Measurements from ENCODE around the gene EPN3. TPM values are rescaled to one million over a fixed set of nuclear protein-coding genes. Genes with fewer than 3 reads are reported as not detected.

EPN3 gene
- total RNA-seq, 2 experiments from 2014 or later: not detected

DNA sequence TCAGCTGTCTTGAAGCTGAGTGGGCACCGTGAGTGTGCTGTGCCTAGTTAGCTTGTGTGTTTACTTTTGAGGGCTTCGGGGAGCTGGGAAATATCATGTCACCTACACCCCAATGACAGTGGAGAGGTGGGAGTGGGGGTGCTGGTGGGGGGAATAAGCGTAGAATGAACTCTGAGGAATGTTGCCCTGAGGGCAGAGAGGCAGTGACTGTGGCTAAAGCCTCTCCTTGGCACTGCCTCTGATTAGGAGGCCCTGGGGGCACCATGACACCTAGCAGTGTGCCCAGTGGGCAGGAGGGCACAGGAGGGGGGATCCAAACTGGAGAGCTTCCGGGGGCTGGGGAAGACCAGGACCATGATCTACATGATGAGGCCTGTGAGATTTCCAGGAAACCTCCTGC, 52.8 kb downstream of the EPN3 start:
- Mint-ChIP-seq H3K27ac (no peak overlapping the region), H3K9me3 (no peaks in the 10 kb centered on the region), H3K4me1 (ENCODE audit: low read depth) (no peaks in the 10 kb centered on the region), H3K27me3 (peaks cover 10% of the 10 kb centered on the region), H3K4me3 (no peak overlapping the region), H3K36me3 (ENCODE audit: low read depth) (no peaks in the 10 kb centered on the region)
- DNase-seq: no peak
- Histone ChIP-seq H3K4me3 (ENCODE audit: low read length) (no peak overlapping the region), H3K27me3 (ENCODE audit: control insufficient read depth in 1 of 2, insufficient read depth in 2 of 2, low read length in 2 of 2) (no peaks in the 10 kb centered on the region), H3K4me1 (ENCODE audit: insufficient read depth, low read length) (no peaks in the 10 kb centered on the region), H3K27ac (ENCODE audit: low read depth in 1 of 2, low read length in 2 of 2) (no peak overlapping the region), H3K9me3 (ENCODE audit: control insufficient read depth in 1 of 2, insufficient read depth in 1 of 2, low read length in 2 of 2) (no peaks in the 10 kb centered on the region), H3K36me3 (ENCODE audit: insufficient read depth, low read length) (no peaks in the 10 kb centered on the region)
- intact Hi-C loops (cut with DNase I, micrococcal nuclease): no loop called here
- ChIA-PET POLR2A (no interaction called here), CTCF (no interaction called here)
- TF ChIP-seq, protein P1, sequence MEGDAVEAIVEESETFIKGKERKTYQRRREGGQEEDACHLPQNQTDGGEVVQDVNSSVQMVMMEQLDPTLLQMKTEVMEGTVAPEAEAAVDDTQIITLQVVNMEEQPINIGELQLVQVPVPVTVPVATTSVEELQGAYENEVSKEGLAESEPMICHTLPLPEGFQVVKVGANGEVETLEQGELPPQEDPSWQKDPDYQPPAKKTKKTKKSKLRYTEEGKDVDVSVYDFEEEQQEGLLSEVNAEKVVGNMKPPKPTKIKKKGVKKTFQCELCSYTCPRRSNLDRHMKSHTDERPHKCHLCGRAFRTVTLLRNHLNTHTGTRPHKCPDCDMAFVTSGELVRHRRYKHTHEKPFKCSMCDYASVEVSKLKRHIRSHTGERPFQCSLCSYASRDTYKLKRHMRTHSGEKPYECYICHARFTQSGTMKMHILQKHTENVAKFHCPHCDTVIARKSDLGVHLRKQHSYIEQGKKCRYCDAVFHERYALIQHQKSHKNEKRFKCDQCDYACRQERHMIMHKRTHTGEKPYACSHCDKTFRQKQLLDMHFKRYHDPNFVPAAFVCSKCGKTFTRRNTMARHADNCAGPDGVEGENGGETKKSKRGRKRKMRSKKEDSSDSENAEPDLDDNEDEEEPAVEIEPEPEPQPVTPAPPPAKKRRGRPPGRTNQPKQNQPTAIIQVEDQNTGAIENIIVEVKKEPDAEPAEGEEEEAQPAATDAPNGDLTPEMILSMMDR (IDR thresholded peaks at IDR 0.05): no peak
- no peak for ATAC-seq (ENCODE audit: poor library complexity)

DNA sequence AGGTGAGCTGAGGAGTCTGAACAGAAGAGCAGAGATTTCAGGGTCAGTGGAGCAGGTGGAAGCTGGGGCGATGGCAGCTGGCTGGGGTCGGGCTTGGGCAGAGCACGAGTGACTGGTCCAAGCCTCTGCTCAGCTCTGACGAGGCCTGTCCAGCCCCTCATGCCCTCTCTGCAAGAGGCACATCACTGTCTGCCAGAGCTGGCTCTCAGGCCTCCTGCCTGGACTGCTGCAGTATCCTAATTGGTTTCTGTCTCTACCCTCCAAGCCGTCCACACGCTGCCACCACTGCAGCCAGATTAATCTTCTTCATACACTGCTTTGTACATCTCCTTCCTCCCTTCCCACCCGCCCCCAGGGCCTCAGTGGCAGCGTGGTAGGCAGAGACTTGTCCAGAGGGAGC, 53.4 kb downstream of the EPN3 start:
- DNase-seq (no peak), ATAC-seq (ENCODE audit: poor library complexity) (no peak)
- no peaks in the 10 kb centered on the region for H3K9me3 Mint-ChIP-seq
- no peak overlapping the region for H3K27ac ChIP-seq (ENCODE audit: low read depth in 1 of 2, low read length in 2 of 2)
- no peak overlapping the region for H3K27ac Mint-ChIP-seq
- intact Hi-C loops (cut with DNase I, micrococcal nuclease): no loop called here
- H3K4me3 Mint-ChIP-seq: no peak overlapping the region
- ChIA-PET POLR2A (no interaction called here), CTCF (no interaction called here)
- TF ChIP-seq, protein P1 (IDR thresholded peaks at IDR 0.05): no peak
- no peaks in the 10 kb centered on the region for H3K4me1 ChIP-seq (ENCODE audit: insufficient read depth, low read length)
- H3K4me1 Mint-ChIP-seq (ENCODE audit: low read depth): no peaks in the 10 kb centered on the region
- H3K27me3 ChIP-seq (ENCODE audit: control insufficient read depth in 1 of 2, insufficient read depth in 2 of 2, low read length in 2 of 2): no peaks in the 10 kb centered on the region
- peaks cover 10% of the 10 kb centered on the region for H3K27me3 Mint-ChIP-seq
- no peak overlapping the region for H3K4me3 ChIP-seq (ENCODE audit: low read length)
- no peaks in the 10 kb centered on the region for H3K36me3 ChIP-seq (ENCODE audit: insufficient read depth, low read length)
- no peaks in the 10 kb centered on the region for H3K36me3 Mint-ChIP-seq (ENCODE audit: low read depth)
- H3K9me3 ChIP-seq (ENCODE audit: control insufficient read depth in 1 of 2, insufficient read depth in 1 of 2, low read length in 2 of 2): no peaks in the 10 kb centered on the region

DNA sequence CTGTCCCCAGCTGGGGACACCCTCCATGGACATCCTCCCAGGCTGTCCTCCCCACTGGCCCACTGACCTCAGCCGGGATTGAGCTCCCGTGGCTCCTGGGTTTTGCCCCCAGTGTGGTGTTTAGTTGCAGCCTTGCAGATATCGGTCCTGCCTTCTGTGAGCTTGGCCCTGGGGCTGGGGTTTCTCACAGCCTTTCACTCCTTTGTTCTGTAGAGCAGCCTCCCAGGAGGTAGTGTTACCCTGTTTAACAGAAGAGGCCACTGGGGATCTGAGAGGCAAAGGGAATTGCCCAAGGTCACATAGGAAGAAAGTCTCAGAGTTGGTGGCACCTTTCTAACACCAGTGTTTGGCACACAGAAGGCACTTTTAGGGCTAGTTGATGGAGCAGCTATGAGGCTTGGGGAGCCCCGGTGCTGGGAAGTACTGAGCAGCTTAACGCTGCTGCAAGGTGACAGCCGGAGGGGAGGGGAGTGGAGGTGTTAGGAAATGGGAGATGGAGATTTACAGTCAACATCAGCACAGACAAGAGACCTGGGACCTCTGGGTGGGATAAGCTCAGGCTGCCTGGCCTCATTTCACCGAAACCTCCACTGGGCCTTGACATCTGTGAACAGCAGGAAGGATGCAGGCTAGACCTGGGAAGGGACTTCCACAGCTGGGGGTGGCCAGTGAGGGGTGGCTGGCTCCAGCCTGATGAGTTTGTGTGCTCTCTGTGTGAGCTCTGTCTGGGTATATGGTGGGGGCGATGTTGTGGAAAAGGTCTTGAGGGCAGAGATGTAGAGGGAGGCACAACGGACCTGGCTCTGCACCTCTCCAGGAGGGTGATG, 54.1 kb downstream of the EPN3 start:
- no peaks in the 10 kb centered on the region for H3K36me3 Mint-ChIP-seq (ENCODE audit: low read depth)
- ChIA-PET CTCF (no interaction called here), POLR2A (no interaction called here)
- intact Hi-C loops (cut with DNase I, micrococcal nuclease): no loop called here
- H3K27ac ChIP-seq (ENCODE audit: low read depth in 1 of 2, low read length in 2 of 2): no peak overlapping the region
- no peak overlapping the region for H3K4me3 ChIP-seq (ENCODE audit: low read length)
- DNase-seq (no peak), ATAC-seq (ENCODE audit: poor library complexity) (no peak)
- no peaks in the 10 kb centered on the region for H3K4me1 ChIP-seq (ENCODE audit: insufficient read depth, low read length)
- H3K9me3 ChIP-seq (ENCODE audit: control insufficient read depth in 1 of 2, insufficient read depth in 1 of 2, low read length in 2 of 2): no peaks in the 10 kb centered on the region
- H3K27ac Mint-ChIP-seq: no peak overlapping the region
- no peaks in the 10 kb centered on the region for H3K9me3 Mint-ChIP-seq
- TF ChIP-seq, protein P1 (IDR thresholded peaks at IDR 0.05): no peak
- no peaks in the 10 kb centered on the region for H3K4me1 Mint-ChIP-seq (ENCODE audit: low read depth)
- H3K36me3 ChIP-seq (ENCODE audit: insufficient read depth, low read length): no peaks in the 10 kb centered on the region
- H3K27me3 ChIP-seq (ENCODE audit: control insufficient read depth in 1 of 2, insufficient read depth in 2 of 2, low read length in 2 of 2): no peaks in the 10 kb centered on the region
- no peak overlapping the region for H3K4me3 Mint-ChIP-seq
- peaks cover 10% of the 10 kb centered on the region for H3K27me3 Mint-ChIP-seq

All from CD4-positive, alpha-beta T cell (primary cell).